GOT3 (cell line): ENCODE data around the gene LRRN4.
"Not testable (repeated sequence)": the region's sequence is repeated elsewhere in the genome, so short reads cannot be mapped to it uniquely, and the experiment has no call there.

ENCODE experiments used
- DNase-seq: peaks from one replicate; lab custom pipeline; 2025; ENCODE audit warnings: mixed read lengths; lab: John Stamatoyannopoulos, UW

Gene LRRN4

DNA sequence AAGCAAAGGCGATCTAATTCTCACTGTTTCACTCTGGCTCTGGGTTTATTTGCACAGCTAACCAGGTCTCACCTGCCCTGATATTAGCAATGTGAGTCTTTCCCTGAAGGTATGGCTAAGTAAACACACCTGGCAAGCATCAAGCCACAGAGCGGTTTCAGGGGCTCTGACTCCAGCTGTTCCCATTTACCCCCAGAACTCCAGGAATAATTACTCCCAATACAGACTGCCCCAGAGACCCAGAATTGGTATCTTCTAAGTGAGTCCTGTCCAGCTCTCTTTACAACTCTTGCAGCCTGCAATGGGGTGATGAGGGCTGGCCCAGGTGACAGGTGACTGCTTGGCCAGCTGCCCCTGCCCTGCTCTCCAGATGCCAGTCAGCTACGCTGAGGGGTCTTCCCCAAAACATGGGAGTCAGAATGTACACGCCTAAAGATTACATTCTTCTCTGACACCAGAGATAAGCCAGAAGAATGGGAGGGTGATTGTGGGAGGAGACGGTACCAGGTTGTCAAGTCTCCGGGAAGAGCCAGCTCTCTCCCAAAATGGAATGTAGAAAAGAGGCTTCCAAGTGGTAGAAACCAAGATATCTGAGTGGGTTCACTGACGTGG lies 4.9 kb upstream of the LRRN4 start:
- DNase-seq = no peak

DNA sequence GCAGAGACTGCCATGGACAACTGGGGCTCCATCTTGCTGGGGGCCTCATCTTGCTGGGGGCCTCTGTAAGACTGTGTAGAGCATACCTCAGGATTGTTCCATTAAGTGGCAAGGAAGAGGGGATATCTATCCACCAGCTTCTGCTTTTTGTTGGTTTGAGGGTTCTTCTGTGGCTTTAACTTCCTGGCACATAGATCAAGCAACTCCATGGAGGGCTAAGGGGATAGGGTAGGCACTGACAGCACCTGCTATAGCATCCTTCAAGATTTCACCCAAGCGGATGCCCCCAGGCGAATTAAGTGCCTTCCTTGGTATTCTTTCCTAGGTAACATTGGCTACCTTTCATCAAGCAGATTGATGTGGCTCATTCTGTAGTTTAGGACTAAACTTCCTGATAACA lies 3.8 kb upstream of the LRRN4 start:
- no peak for DNase-seq

DNA sequence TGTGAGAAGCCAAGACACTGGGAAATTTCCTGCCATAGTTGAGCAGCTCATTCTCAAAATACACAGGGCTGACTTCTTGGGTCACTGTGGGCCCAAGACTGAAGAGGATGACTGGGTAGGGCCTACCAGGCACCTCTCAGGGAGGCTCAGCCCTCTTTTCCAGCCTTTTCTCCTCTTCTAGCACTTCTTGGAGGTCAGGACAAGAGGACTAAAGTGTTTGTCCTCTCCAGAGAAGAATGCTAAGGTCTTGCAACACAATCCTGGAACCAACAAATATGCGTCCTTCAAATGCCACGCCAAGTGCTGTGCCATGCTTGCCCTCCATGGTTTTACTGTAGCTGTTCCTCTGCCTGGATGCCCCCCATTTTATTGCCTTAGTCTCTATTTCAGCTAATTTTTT lies 3.3 kb upstream of the LRRN4 start:
- no peak for DNase-seq

GRCh38 chr20:6055981-6056569 lies 2.2 kb upstream of the LRRN4 start:
- no peak for DNase-seq

GRCh38 chr20:6055161-6055783 lies 1.4 kb upstream of the LRRN4 start:
- no peak for DNase-seq

GRCh38 chr20:6054689-6055051 lies 810 bp upstream of the LRRN4 start:
- not testable (repeated sequence) for DNase-seq

DNA sequence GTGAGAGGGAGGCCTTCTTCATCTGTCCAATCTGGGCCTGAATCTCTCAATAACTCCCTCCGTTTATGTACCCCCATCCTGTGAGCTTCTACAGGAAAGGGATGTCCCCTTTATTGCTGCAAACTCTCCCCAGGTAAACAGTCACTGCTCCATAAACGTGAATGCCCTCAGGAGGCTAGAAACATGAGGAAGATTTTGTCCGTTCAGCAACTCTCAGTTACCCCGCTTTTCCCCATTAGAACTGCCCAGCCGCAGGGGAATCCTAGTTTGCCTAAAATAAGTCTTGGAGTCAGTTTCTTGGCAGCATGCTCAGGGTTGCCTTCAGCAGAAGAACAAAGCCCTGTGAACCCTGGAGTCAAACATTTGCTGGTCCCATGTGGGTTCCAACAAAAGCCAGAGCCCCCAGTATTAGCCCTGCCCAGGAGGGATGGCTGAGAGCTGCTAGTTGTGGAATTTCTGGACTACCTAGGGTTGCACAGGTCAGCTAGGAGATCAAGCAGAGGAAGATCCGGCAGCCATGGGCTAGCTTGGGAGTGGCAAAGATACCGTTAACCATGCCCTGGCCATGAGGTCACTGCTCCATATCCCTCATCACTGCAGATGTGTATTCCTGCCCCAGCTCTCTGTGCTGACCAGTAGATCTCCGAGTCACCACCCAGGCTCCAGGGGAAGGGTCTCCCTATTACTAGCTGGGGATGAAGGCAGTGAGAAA lies 640 bp downstream of the LRRN4 start:
- no peak for DNase-seq

DNA sequence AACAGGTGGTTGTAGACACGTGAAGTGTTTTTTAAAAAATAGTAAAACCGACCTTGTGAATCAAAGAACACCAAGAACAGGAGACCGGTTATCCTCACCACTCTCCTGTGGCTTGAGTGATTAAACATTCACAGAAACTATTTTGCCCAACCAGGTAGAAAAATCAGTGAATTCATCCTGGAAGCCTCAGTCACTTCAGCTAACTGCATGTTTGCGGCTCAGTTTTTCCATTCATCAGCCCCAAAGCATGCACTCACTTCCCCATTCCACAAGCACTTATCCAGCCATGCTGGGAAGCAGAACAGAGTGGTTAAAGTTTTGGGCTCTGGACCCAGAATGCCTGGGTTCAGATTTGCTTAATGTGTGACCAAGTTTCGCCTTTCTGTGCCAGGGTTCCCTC lies 2.4 kb downstream of the LRRN4 start:
- no peak for DNase-seq

GRCh38 chr20:6048391-6048790 lies 5.5 kb downstream of the LRRN4 start:
- DNase-seq = no peak

GRCh38 chr20:6046432-6046831 lies 7.4 kb downstream of the LRRN4 start:
- no peak for DNase-seq

GRCh38 chr20:6045566-6045965 lies 8.3 kb downstream of the LRRN4 start:
- DNase-seq = no peak

GRCh38 chr20:6044115-6044514 lies 9.7 kb downstream of the LRRN4 start:
- DNase-seq = no peak

DNA sequence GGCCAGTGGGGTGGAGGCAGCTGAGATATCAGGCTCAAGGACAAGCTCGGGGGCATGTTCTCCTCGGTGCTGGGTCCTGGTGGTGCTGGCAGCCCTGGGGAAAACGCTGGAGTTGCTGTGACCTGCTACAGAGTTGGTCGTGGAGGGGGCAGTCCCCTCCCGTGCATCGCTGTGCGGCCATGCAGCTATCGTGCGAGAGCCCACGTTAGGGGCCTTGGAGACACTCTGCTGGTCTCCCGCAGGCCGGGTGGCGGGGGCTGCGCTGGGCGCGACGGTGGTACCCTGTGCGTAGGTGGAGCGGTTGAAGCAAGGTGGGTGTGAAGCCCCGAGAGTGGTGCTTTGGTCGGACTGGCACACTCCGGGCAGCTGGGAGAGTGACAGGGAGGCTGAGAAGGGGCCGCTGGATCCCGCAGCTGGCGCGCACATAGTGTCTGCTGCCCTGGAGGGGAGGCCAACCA lies 12.0 kb downstream of the LRRN4 start:
- no peak for DNase-seq

DNA sequence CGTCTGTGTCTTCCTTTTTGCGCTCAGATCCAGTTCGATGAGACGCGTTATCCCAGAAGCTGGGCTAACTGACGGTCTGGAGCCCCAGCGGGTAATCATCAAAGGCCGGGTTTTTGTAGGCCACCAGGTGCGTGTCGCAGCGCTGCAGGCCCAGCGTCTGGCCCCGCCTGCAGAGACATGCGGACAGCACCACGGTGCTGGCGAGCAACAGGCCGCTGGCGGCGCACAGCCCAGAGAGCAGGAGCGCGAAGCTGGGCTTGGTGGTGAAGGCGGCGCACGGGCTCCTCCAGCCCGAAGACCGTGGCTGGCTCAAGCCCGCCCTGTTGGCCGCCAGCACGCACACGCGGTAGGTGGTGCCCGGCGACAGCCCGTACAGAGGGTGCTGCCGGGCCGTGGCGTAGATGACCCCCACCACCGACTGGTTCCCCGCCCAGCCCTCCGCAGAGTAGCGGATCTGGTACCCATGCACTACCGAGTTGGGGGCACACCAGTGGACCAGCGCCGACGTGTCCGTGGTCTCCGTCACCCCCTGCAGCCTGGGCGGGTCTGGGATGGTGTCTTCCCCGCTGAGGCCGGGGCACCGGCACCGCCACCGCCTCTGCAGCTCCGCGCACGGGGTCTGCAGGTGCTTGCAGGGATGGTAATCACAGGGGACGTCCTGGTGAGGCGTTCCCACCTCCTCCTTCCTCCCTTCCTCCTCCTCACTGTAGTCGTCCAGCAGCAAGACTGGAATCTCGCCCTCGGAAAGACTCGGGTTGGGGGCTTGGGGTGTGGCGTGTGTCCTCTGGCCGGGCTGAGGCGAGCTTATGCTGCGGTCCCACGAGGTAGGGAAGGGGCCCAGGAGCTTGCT lies 12.7 kb downstream of the LRRN4 start:
- no peak for DNase-seq

DNA sequence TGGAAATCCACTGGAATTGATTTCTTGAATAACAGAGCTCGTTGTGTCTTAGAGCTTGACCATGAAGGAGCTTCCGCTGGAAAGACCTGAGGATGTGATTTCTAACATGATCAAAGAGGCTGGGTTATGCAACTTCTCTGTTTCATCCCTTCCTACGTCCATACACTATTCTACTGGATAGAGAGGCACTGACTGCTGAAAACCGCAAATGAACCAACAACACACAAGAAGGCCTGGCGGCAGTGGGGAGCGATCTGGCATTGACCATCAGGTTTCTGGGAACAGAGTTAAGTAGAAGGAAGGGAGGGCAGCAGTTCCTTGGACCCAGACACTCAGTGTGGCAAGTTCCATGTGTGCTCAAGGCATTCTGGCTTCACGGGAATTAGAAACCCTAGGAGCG lies 13.3 kb downstream of the LRRN4 start:
- no peak for DNase-seq

- DNase-seq = no peak
Observed at GRCh38 chr20:6039766-6040165, 14.1 kb downstream of the LRRN4 start.

- no peak for DNase-seq
Observed at GRCh38 chr20:6038256-6038655, 15.6 kb downstream of the LRRN4 start.

DNA sequence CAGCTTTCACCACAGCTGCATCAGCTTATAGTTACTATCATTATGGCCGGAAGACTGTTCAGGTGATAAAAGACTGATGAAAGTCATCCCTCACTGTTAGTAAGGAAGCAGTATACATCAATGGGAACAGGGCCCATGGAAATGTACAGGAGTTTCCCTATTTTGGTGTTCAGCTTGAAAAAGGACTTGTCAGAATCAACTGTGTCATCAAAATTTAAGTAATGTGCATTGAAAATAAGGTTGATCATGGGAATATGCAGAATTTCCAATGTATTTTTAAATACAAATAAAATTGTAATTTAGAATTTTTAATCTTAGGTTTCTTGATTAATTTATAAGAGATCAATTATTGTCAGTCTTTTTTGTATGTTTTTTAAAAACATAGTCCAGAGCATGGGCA lies 16.8 kb downstream of the LRRN4 start:
- no peak for DNase-seq

DNA sequence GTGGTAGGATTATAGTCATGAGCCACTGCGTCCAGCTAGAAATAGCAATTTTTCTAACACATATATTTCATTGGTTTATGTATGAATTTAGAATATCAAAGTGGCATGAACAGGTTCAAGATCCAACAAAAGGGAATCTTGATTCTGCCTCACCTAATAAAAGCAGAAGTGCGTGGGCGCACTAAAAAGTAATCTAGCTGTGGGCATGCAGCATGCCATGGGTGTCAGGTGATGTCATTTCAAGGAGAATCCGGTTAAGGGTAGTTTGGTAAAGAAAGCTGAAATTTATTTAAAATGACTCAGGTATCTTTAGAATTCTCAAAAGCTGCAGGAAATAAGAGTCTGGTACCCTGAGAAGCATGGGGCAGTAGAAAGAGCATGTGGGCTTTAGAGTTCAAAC lies 17.6 kb downstream of the LRRN4 start:
- DNase-seq = no peak

DNA sequence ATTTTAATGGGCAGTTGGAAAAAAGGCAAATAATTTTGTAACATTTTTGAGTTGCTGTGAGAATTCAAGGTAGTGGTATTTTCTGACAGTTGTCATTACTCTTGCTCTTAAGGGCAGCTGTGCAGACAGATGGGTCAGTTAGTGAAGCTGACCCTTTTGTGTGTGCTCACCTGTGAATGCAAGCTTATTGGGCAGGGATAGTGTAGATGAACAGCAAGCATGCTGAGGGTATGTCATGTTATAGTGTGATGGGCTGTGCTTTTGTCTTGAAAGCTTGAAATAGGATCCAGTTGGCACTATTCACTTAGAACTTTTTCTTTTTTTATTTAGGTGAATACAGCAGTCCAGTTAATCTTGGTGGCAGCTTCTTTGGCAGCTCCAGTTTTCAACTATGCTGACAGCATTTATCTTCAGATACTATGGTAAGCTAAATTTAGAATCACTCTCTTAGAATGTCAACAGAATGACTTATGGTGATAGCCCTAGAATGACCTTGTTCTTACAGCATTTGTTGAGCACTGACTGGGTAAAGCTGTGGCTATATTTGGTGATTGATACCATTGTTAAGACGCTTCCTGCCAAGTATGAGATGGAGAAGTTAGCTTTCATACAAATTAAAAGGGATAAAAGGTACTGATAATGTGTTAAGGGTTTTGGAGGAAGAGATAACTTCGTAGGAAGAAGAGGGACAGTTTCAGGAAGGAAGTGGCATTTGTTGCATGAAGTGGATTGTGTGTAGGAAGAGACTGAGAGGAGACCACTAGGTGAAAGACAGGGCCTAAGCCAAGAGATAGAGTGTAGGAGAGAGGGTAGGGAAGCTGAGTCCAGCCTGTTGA lies 19.5 kb downstream of the LRRN4 start:
- no peak for DNase-seq

- not testable (repeated sequence) for DNase-seq
Observed at GRCh38 chr20:6032907-6033306, 21.0 kb downstream of the LRRN4 start.
